GM19468 (cell line): ENCODE results near the gene ABCA2.
"Not testable (repeated sequence)": the region's sequence is repeated elsewhere in the genome, so short reads cannot be mapped to it uniquely, and the experiment has no call there.

Experiments
- ATAC-seq: cut with Tn5 transposase; IDR thresholded peaks from one replicate; pipeline ENCODE4 v1.9.1; 2021; ENCODE audit warnings: mild to moderate bottlenecking, moderate library complexity, moderate number of reproducible peaks; ENCODE audit not compliant: unreplicated experiment; ENCODE audit errors: extremely low read depth

Gene ABCA2

GRCh38 chr9:137063311-137064026 lies 35.4 kb upstream of the ABCA2 start:
- no peak for ATAC-seq

DNA sequence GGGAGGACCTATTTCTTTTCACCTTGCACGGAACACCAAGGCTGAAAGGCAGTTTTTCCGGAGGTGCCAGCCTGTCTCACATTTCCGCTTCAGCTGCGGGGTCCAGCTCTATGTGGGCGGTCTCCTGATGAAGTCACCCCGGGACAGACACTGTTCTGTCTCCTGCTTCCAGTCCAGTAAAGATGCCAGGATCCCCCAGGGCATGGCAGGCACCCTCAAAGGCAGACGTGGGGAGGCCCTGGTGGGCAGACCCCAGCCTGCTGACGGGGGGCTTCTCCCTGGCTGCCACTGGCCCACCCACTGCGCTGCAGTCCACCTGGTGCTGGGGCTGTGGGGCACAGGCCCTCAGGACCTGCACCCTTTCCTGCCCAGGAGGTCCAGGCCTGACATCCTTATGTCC lies 34.8 kb upstream of the ABCA2 start:
- not testable (repeated sequence) for ATAC-seq

- ATAC-seq: no peak
Measured at GRCh38 chr9:137062384-137062783, 34.3 kb upstream of the ABCA2 start.

DNA sequence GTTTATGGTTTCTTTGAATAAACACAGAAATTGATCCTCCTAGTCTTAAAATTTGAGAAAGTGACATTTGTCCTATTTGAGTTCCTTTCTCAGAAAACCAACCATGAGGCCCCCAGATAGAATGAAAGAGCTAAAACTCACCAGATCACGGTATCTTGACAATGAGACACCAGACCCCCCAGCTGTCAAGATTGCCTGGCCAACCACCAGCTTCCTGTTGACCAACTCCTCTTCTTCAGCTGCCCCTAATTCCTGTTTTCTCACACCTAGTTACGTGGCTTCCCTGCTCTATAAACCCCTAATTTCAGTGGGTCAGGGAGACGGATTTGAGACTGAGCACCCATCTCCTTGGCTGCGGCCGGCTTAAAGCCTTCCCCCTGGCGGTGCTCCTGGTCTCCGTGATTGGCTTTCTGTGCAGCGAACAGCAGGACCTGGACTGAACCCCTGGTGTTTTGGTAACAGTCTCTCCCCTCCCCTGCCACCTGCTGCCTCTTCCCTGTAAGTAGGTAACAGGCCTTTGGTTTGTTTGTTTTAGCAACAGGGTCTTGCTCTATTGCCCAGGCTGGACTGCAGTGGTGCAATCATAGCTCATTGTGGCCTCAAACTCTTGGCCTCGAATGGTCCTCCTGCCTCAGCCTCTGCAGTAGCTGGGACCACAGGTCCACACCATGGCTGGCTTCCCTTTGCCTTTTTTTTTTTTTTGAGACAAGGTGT lies 30.6 kb upstream of the ABCA2 start:
- no peak for ATAC-seq

DNA sequence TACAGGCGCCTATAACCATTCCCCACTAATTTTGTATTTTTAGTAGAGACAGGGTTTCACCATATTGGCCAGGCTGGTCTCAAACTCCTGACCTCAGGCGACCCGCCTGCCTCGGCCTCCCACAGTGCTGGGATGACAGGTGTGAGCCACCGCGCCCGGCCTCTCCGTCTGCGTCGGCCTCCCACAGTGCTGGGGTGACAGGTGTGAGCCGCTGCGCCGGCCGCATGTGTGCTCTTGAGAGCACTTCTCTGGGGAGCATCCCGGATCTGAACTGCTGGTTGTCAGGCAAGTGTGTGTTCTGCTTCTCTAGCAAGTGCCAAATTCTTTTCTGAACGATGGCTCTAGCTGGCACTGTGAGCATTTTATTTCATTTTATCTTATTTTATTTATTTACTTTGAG lies 29.5 kb upstream of the ABCA2 start:
- ATAC-seq: no peak

GRCh38 chr9:137056739-137057415 lies 28.8 kb upstream of the ABCA2 start:
- ATAC-seq: no peak

- ATAC-seq: no peak
Measured at GRCh38 chr9:137055385-137056364, 27.6 kb upstream of the ABCA2 start.

- no peak for ATAC-seq
Measured at GRCh38 chr9:137054932-137055384, 26.9 kb upstream of the ABCA2 start.

GRCh38 chr9:137053944-137054931 lies 26.2 kb upstream of the ABCA2 start, which contains the start of gene ENTPD2:
ENTPD2 (minus strand) TSS chr9:137054061; CDS start chr9:137053997, 64 bp downstream.
- no peak for ATAC-seq

GRCh38 chr9:137052998-137053943 lies 25.2 kb upstream of the ABCA2 start:
- no peak for ATAC-seq

GRCh38 chr9:137052293-137052692 lies 24.3 kb upstream of the ABCA2 start:
- ATAC-seq: no peak

GRCh38 chr9:137051145-137051724 lies 23.2 kb upstream of the ABCA2 start:
- ATAC-seq: no peak

DNA sequence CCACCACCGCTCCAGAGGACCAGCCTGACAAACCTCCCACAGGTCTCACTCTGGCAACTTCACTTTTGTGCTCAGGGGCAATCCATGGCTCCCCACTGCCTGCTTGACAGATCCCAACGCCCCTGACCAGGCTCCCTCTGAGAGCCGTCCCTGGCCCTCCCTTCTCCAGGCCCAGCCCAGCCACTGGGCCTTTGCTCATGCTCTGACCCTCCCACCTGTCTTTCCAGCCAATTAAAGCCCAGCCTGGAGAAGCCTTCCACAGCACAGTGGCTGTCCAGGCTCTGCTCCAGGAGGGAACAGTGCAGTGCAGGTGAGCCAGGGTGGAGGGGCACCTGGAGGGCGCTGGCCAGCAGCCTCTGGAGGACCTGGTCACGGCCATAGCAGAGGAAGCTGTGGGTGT lies 22.5 kb upstream of the ABCA2 start:
- no peak for ATAC-seq

DNA sequence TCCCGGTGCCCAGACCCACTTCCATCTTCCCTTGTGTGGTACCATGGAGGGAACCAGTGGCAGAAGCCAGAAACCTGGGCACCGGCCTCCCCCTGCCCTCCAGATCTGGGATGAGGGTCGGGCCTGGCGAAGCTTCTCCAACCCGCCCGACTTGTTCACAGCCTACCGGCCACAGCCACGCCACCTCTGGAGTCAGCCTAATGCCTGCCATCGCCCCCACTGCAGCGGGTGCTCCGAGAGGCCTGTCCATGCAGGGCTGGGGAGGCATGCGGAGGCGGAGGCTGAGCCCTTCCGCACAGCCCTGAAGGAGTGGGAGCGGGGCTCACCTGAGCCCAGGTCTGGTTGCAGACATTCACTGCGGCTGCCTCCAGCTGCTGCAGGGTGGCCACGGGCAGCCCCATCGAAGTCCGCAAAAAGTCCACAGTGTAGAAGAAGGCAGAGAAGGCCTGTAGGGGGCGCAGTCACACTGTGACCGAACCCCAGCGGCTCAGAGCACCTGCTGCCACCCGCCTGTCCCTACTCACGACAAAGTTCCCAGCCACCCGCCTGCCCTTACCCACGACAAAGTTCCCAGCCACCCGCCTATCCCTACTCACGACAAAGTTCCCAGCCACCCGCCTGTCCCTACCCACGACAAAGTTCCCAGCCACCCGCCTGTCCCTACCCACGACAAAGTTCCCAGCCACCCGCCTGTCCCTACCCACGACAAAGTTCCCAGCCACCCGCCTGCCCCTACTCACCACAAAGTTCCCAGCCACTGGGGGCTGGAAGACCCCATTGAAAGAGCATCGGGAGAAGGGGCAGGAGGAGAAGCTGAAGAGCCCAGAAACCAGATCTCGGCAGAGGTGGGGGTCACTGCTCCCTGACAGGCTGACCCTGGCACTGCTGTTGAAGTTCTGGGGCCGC lies 21.8 kb upstream of the ABCA2 start:
- ATAC-seq: no peak

DNA sequence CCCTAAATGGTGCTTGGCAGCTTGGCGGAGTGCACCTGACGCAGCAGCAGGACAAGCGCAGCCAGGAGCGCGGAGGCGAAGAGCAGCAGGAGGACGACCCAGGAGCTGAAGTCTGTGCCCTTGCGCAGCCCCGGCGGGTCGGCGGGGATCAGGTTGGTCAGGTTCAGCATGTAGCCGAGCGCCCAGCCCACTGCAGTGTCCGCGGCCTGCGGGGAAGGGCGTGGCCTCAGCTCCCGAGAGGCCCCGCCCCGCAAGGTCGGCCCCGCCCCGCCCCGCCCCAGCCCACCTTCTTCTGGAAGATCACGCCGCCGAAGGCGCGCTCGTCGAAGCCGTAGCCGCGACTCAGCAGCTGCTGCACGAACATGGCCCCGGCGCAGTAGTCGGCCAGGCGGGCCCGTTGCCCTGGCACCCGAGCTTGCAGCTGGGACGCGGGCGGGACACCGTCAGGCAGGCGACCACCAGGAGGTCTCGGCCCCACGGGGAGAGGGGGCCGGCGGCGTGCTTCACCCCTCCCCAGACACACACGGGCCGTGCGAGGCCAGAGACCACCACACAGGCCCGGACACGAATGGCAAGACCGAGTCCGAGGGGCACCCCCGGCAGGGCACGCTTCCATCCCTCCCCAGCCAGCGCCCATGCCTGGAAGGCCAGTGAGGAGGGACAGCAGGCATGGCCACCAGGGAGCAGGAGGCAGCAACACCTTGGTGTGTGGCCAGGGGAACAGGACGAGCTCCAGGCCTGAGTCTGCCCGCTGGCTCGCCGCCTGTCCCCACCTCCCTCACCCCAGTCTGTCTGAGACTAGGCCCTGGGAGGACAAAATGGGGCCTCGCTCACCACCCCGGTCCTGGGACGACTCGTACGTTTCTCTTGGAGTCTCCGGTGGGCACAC lies 20.9 kb upstream of the ABCA2 start:
- no peak for ATAC-seq
